Measurements from ENCODE around the gene CTNS.
A peak's percentile ranks its signal among the peaks of the same experiment; 100 is the strongest.

CTNS gene

GRCh38 chr17:3678821-3679530, 42.4 kb downstream of the CTNS start:
- H3K9me3 ChIP-seq = no peaks in the 10 kb centered on the region
- TF ChIP-seq Cebpa-rat (IDR thresholded peaks at IDR 0.05) = no peak
- peaks cover 17% of the 10 kb centered on the region; the same call in 1 of the 2 replicates for H4K20me1 ChIP-seq
- H3K27ac ChIP-seq = no peak overlapping the region
- peaks cover 46% of the 10 kb centered on the region; the same call in 1 of the 2 replicates for H3K36me3 ChIP-seq
- no peak overlapping the region; the same call in 1 of the 2 replicates for H3K9ac ChIP-seq
- no peaks in the 10 kb centered on the region for H3K27me3 ChIP-seq
- no peak overlapping the region for H3K4me2 ChIP-seq
- H3K4me3 ChIP-seq = no peak overlapping the region
- peaks cover 19% of the 10 kb centered on the region for H3K4me1 ChIP-seq

GRCh38 chr17:3679531-3680126, 43.1 kb downstream of the CTNS start:
- no peak overlapping the region for H3K9ac ChIP-seq
- H3K4me2 ChIP-seq = no peak overlapping the region
- no peaks in the 10 kb centered on the region for H3K27me3 ChIP-seq
- no peak overlapping the region for H3K27ac ChIP-seq
- no peak for TF ChIP-seq Cebpa-rat (IDR thresholded peaks at IDR 0.05)
- no peaks in the 10 kb centered on the region for H3K9me3 ChIP-seq
- peaks cover 26% of the 10 kb centered on the region for H3K4me1 ChIP-seq
- peaks cover 21% of the 10 kb centered on the region; the same call in 1 of the 2 replicates for H4K20me1 ChIP-seq
- H3K36me3 ChIP-seq = peaks cover 46% of the 10 kb centered on the region; the same call in 1 of the 2 replicates
- H3K4me3 ChIP-seq = no peak overlapping the region

GRCh38 chr17:3681057-3681456, 44.5 kb downstream of the CTNS start:
- Histone ChIP-seq H3K27me3 (no peaks in the 10 kb centered on the region), H3K4me2 (no peak overlapping the region), H3K27ac (no peak overlapping the region), H3K36me3 (peaks cover 38% of the 10 kb centered on the region; the same call in 1 of the 2 replicates), H3K4me3 (no peak overlapping the region), H3K9ac (no peak overlapping the region), H4K20me1 (peaks cover 21% of the 10 kb centered on the region; the same call in 1 of the 2 replicates), H3K4me1 (peaks cover 34% of the 10 kb centered on the region), H3K9me3 (no peaks in the 10 kb centered on the region)
- TF ChIP-seq Cebpa-rat (IDR thresholded peaks at IDR 0.05) = no peak

GRCh38 chr17:3681565-3681964, 45.0 kb downstream of the CTNS start:
- no peak for TF ChIP-seq Cebpa-rat (IDR thresholded peaks at IDR 0.05)
- no peaks in the 10 kb centered on the region for H3K9me3 ChIP-seq
- H3K27me3 ChIP-seq = no peaks in the 10 kb centered on the region
- peaks cover 34% of the 10 kb centered on the region for H3K4me1 ChIP-seq
- H3K9ac ChIP-seq = no peak overlapping the region
- H4K20me1 ChIP-seq = peaks cover 21% of the 10 kb centered on the region; the same call in 1 of the 2 replicates
- H3K4me3 ChIP-seq = no peak overlapping the region
- H3K4me2 ChIP-seq = no peak overlapping the region
- no peak overlapping the region for H3K27ac ChIP-seq
- H3K36me3 ChIP-seq = peaks cover 38% of the 10 kb centered on the region; the same call in 1 of the 2 replicates

GRCh38 chr17:3682033-3682432, 45.5 kb downstream of the CTNS start:
- Histone ChIP-seq H3K9me3 (no peaks in the 10 kb centered on the region), H4K20me1 (peaks cover 21% of the 10 kb centered on the region; the same call in 1 of the 2 replicates), H3K27ac (no peak overlapping the region), H3K4me1 (peaks cover 34% of the 10 kb centered on the region), H3K4me3 (no peak overlapping the region), H3K9ac (no peak overlapping the region), H3K27me3 (no peaks in the 10 kb centered on the region), H3K4me2 (no peak overlapping the region), H3K36me3 (peaks cover 34% of the 10 kb centered on the region; the same call in 1 of the 2 replicates)
- no peak for TF ChIP-seq Cebpa-rat (IDR thresholded peaks at IDR 0.05)

- Histone ChIP-seq H3K36me3 (peaks cover 24% of the 10 kb centered on the region; the same call in 1 of the 2 replicates), H3K9me3 (no peaks in the 10 kb centered on the region), H3K27ac (no peak overlapping the region), H3K4me3 (no peak overlapping the region), H3K9ac (no peak overlapping the region), H3K27me3 (no peaks in the 10 kb centered on the region), H4K20me1 (peaks cover 21% of the 10 kb centered on the region; the same call in 1 of the 2 replicates), H3K4me2 (peak overlapping the region; percentile 65), H3K4me1 (peaks cover 36% of the 10 kb centered on the region)
- no peak for TF ChIP-seq Cebpa-rat (IDR thresholded peaks at IDR 0.05)
Measured at GRCh38 chr17:3683054-3683511, 46.5 kb downstream of the CTNS start.

- Histone ChIP-seq H3K4me2 (peak overlapping the region; percentile 65), H4K20me1 (peaks cover 7% of the 10 kb centered on the region), H3K4me1 (peaks cover 57% of the 10 kb centered on the region), H3K27me3 (no peaks in the 10 kb centered on the region), H3K9ac (no peak overlapping the region), H3K4me3 (no peak overlapping the region), H3K27ac (peak overlapping the region; percentile 67), H3K36me3 (peaks cover 12% of the 10 kb centered on the region; the same call in 1 of the 2 replicates), H3K9me3 (no peaks in the 10 kb centered on the region)
- TF ChIP-seq Cebpa-rat (IDR thresholded peaks at IDR 0.05) = no peak
Measured at GRCh38 chr17:3685174-3685573, 48.6 kb downstream of the CTNS start.

GRCh38 chr17:3688027-3688553, 51.5 kb downstream of the CTNS start:
- Histone ChIP-seq H3K27me3 (no peaks in the 10 kb centered on the region), H3K4me3 (peak overlapping the region; percentile 55), H3K9me3 (no peaks in the 10 kb centered on the region), H3K4me2 (peak overlapping the region; percentile 94), H4K20me1 (peaks cover 20% of the 10 kb centered on the region), H3K36me3 (peaks cover 21% of the 10 kb centered on the region; the same call in 1 of the 2 replicates), H3K9ac (peak overlapping the region; percentile 75), H3K4me1 (peaks cover 73% of the 10 kb centered on the region), H3K27ac (peak overlapping the region; percentile 90)
- TF ChIP-seq Cebpa-rat (IDR thresholded peaks at IDR 0.05) = no peak

- Histone ChIP-seq H3K27ac (peak overlapping the region; percentile 90), H3K36me3 (peaks cover 21% of the 10 kb centered on the region; the same call in 1 of the 2 replicates), H3K9me3 (no peaks in the 10 kb centered on the region), H3K4me2 (peak overlapping the region; percentile 94), H3K27me3 (no peaks in the 10 kb centered on the region), H3K4me3 (peak overlapping the region; percentile 55; the same call in 1 of the 2 replicates), H3K4me1 (peaks cover 73% of the 10 kb centered on the region), H3K9ac (peak overlapping the region; percentile 75), H4K20me1 (peaks cover 20% of the 10 kb centered on the region)
- TF ChIP-seq Cebpa-rat (IDR thresholded peaks at IDR 0.05) = no peak
Measured at GRCh38 chr17:3688852-3689261, 52.3 kb downstream of the CTNS start.
